Activated CD4-positive, alpha-beta T cell treated with anti-CD3 and anti-CD28 coated beads, Interleukin-10, Interleukin-2, amounts not matched to agents 100 ng/mL and 50 ng/mL, durations not matched to agents 16 hours and 8 hours (primary cell): ENCODE data around the gene LPP.
A peak's percentile ranks its signal among the peaks of the same experiment; 100 is the strongest.

Experiments used
- DNase-seq: peaks from one replicate; pipeline ENCODE4 v3.0.0-alpha.2; 2020

LPP gene

DNA sequence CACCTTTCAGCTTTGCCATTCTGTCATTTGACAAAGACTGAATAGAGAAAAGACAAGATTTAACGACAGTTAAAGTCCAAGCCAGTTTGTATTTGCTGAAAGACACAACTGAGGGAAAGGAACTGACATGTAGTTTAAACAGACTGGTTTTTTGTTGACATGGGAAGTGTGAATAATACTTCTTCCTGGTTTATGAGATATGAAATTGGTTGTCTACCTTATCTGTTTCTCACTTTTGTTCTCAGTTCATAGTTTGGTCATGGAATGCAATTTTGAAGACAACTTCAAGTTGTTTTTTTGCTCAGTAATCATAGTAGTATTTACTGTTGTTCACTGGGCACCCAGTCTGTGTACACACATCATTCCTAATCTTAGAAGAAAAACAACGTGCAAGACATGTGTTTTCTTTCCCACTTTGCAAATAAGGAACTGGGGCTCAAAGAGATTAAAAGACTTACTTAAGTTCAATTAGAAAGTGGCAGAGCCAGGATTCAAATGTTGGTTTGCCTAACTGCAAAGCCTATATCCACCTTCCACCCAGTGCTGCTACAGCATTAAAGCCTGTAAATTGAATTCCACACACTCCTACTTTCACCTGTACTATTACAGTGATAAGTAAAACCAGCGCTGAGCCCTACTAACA, 103.5 kb downstream of the LPP start:
- peak; percentile 20 for DNase-seq

DNA sequence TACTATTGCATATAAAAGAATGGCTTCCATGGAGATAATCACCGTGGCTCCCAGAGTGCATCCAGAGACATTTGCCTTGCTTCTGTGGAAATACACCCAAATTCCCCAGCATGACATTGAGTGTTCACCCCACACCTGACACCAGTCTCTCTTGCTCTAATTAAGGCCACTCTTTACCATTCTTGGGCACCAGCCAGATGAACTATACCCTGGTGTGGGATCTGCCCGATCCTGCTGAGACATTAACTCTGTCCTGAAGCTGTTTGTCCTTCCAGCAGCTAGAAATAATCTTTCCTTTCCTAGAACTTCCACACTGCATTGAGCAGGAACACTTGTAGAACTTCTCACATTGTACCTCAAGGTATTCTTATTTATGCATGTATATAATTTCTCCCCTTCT, 105.2 kb downstream of the LPP start:
- DNase-seq, result no peak

DNA sequence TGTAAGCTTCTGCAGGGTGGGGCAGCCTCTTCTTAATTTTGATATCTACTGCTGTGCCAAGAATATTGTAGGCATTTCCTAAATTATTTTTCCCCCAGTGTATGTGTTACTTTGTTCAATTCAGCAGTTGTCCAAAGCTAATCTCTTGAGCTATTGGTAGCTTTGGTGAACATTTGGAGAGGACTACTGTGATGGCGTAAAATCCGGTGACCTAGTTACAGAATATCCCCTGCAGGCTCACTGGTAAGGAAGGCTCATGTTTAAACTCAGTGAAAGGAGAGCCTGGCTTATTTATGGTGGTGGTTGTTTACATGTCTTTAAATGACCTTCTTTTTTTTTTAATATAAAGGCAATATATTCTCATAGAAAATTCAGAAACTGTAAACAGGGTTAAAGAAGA, 105.6 kb downstream of the LPP start:
- no peak for DNase-seq

DNA sequence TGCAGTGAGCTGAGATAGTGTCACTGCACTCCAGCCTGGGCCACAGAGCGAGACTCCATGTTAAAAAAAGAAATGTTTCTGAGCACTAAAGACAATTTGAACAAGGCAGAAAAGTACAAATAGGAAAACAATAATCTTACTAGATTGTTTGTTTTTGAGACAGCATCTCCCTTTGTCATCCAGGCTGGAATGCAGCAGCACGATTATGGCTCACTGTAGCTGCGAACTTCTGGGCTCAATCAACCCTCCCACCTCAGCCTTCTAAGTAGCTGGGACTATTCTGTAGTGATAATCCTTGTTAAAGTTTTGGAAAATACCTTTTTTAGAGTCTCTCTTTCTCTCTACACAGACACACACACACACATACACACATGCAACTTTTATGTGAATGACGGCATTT, 107.1 kb downstream of the LPP start:
- no peak for DNase-seq

DNA sequence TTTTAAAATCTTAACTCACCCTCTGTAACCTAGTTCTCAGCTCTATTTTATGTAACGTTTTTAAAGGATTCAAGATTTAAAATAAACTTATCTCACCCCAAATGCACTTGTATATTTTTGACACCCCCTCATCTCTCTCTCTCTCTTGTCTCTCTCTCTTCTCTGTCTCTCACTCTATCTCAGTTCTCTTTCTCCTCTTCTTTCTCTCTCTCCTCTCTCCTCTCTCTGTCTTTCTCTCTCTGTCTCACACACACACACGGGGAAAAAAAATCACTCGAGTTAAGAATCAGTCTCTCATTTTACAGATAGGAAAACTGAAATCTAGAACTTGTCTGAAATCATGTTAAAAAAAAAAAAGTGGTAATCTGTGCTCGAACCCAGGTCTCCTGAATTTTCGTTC, 108.5 kb downstream of the LPP start:
- no peak for DNase-seq

DNA sequence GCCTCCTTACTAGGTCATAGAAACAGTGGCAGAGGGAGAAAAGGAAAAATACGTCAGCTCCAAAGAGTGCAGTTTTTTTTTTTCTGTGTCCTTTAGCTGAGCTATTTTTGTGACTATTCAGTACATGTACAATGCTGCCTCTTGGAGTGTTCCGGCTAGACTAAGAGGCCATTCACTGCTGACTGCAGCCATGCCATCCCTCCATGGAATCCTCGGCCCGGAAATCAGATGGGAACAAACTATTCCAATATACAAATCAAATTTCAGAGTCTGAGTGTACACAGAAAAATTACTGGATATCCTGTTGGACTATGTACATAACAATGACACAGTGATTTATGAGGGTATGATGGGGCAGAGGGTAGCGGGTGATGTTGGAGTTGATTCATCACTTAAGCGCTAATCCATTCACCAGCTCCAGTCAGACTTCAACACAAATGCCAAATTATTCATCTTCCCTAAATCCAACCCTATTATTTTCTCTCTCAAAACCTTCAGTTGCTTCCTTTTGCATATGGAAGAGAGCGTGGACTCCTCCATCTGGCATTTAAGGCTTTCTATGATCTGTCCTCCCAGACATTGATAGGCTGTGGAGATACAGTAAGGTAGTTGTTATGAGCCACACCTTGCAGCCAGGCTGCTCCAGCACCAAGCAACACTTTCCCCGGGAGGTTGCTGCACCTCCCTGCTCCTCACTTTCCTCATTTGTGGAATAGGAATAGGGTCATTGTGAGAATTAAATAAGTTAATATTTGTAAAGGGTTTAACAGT, 109.1 kb downstream of the LPP start:
- DNase-seq, result no peak

DNA sequence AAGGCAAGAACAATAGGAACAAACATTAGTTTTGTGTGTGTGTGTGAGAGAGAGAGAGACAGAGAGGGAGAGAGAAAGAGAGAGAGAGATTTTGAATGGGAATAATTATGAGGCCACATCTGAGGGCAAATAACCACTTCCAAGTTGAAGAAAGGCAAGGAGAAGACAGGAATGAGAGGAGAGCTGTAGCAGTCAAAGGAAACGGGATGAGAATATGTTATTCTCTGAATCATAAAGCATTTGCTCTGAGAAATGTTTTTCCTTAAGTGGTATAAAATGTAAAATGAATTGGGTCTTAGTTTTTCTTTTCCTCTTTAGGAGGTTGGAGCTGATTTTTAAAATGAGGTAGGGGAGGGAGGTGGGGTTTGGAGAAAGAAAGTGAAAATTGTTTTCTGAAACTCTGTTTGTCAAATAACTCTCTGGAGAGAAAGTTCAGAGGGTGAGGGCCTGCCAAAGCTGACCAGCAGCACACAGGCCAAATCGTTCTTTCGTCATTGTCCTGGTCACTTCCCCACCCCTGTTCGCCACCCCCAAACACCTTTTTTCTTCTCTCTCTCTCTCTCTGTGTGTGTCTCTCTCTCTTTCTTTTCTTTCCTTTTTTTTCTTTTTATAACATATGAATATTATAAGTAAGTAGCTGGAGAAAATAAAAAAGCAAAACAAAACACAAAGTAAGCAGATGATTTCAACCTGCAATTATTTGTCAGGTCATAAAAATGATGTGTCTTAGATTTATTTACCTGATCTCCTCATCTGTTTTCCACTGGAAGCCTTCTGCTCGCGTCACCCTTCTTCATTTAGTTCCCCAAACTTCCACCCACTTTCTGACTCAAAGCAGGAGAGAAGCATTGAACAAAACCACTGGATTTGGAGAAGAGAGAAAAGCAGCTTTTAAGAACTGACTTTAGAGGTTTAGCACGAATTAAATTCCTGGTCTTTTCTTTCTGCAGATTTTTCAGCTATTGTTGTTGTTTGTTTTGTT, 110.6 kb downstream of the LPP start:
- DNase-seq, result no peak

DNA sequence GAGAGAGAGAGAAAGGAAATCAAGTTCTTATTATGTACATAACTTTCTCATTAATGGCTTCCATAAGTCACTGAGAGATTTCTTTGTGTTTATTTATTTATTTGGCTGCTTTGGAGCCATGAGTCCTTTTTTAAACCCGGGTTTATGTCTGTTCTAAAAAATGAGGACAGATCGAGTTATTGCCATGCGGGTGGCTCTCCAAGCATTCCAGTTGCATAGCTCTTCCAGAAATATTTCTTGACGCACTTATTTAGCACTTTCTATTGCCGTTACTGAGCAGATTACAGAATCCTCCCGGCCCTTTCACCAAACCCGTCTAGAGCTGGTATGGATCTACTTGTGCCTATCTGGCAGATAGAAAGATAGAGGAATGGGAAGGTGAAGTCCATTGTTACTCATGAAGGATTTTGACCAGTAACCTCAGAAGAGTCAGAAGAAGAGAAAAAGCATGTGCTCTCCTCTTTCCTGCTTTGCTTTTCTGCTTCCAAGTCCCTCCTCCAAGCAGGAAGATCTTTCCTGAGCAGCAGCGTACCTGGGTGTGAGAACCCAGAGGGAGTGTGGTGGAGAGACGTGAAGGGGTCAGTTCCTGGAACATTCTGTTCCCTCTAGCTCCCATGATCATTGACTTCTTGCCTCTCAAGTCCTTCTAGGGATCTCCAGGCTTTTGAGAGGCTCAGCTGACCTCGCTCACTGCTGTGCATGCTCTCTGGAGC, 112.8 kb downstream of the LPP start:
- no peak for DNase-seq

DNA sequence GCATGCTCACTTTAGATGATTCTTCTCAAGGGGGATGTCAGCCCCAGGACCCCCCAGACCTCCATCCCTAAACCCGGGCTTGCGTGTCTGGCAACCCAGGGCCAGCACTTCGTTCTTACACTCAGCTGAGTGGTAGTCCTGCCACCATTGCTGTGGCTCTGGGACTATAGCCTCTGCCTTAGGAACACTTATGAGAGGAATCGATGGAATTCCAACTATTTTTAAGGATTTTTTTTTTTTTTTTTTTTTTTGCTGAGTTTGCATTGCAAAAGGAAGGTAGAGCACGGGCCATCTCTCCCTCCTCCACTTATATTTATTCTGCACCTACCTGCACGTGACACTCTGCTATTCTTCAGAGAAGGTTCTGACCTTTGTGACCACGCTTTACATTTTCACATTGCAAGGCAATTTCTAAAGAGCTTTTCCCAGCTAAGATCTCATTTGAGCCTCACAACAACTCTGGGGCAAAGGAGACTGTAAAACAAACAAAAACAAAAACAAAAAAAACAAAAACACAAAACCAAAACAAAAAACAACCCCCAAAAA, 113.9 kb downstream of the LPP start:
- no peak for DNase-seq

DNA sequence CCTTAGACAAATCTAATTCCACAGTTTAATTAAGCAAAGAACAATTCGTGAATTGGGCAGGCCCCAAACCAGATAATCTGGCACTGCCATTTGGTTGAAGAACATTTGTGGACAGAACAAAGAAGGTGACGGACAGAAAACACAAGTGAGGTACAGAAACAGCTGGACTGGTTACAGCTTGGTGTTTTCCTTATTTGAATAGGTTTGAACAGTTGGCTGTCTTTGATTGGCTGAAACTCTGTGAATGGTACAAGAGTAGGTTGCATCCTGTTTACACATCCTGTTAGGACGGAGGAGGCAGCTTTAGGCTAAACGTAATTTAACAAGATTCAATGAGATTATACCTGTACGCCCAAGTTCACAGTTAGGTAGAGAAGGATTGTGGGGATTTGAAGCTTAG, 114.4 kb downstream of the LPP start:
- DNase-seq, result no peak

DNA sequence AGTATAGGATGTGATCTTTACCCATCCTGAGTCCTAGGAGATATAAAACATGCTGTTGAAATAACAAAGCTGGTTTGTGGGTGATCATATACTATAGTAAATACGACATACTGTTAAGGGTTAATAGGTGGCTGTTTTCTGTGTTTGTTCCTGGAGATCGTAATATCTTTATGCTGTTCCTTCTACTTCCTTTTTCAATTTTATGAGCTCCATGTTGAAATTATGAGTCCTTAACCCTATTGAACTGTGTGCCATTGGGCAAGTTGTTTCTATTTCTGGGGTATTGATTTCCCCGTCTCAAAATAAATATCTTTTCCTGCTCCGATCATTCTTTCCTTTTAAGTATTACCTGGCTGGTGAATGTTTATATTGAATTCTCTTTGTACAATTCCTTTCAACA, 115.1 kb downstream of the LPP start:
- no peak for DNase-seq

DNA sequence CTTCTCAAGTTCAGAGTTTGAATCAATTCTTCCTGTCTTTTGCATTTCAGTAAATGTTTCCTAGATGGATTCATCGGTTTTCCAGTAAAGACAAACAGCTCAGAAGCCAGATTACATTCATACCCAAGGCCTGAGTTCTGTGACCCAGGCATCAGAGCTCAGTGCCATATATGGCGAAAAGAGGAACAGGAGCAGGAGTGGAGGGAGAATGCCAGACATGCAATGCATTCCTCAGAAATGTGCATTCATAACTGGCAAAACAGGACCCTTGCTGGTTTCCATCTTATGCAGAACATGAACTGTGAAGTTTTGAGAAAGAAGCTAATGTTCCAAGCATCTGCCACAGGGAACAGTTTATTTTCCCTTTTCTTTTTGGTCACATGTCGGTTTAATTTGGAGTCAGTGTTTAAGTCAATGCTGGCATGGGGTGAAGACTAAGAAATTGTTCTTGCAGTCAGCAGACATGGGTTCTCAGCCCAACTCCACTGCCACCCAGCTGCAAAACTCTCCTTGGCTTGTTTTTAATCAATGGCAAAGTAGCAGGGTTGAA, 116.5 kb downstream of the LPP start:
- DNase-seq, result no peak

DNA sequence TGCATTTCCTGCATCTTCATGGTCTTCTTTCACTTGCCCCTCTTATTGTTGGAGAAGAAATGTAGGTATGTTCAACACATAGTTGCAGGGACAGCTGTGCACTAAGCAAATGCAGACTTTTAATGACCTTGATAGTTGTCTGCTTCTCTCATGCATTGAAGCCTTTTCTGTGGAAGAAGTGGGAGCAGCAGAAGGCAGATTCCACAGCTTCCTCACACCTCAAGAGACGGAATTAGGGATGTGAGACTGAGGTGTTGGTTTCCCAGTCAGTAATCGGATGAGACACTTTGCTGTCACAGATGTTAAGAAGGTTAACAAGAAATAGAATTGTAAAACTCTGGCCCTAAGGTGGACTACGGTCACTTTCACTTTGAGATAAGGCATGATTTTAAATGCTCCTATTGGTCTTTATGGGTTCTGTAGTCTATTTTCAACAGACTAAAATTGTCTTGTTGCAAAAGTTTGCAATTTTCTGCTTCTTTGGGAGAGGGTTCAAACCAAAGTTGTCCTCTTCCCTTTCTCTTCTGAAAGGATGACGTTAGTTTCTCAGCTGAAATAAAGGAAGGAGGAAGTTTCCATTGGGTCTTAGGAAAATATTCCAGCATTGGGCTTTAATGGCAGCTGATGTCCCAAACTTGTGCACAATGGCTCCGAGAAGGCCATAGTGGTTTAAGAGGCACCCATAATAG, 117.4 kb downstream of the LPP start:
- DNase-seq, result no peak

DNA sequence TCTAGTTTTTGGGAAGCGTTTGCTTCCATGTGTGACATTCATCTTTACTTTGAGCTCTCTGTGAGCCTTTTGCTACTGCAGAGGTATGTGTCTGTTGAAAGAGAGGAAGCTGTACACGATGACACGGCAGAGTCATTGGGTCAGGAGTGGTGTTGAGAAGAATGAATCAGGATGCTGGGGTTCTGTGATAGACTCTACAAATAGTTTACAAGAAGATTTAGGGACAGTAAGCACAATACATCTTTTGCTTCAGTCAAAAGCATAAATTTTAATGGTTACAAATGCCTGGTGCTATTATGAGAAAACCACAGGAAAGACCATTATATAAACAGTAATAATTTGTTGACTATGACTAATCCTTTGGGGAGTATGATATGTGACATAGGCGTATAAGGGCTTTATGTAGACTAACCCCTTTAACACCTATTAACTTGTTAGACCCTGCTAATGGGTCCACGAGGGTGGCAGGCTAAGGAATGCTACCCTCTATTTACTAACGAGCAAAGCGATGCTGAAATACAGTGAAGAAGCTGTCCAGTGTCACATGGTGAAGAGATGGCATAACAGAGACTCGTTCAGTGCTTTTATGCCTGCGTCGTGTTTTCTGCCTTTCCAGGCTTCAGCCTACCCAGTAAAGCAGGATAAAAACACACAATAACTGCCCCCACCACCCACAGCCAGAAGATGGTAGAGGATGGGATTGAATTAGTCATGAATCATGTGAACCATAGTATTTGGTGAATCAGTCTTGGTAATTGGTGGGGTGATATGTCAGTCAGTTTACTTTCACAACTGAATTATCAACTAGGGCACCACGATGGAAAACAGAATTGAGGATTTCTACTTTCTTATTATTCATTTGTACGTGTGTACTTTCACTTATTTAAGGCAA, 118.8 kb downstream of the LPP start:
- no peak for DNase-seq

DNA sequence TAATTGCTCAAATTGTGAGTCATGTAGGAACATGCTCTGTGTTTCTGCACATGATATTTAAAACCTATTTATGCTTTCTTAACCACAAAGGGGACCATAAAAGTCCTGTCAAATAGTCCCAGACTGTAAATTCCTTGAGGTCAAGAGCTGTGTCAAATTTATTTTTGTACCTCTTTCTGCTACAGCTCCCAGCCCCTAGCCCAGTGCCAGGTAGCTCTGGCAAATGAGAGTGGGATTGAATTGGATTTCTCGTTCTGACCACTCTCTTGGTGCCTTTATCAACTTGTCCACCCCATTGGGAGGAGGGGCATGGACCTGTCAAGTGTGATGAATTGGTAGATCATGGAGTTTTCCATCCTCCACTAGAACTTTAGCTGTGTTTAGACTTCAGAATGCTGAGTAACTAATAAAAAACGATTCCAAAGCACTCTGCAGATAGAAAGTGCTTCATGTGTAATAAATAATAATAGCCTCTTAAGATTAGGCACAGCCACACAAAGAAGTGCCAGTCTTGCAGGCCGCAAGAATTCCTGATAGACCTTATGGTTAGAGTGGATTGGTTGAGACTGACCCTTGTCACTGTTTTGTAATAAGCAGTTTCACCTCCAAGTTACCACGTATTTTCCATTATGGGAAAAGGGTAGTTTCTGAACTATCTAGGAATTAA, 120.4 kb downstream of the LPP start:
- DNase-seq, result no peak

DNA sequence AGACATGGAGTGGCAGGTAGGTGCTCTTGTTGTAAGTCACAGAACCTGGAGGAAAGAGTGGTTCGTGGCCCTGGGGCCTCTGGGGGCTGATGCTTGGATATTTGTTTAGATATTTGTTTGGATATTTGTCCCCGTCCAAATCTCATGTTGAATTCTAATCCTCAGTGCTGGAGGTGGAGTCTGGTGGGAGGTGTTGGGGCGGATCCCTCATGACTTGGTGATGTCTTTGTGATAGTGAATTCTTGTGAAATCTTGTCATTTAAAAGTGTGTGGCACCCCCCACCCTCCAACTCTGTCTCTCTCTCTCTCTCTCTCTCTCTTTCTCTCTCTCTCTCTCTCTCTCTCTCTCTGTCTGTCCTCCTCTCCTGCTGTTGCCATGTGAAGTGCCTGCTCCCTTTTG, 122.4 kb downstream of the LPP start:
- DNase-seq, result no peak

DNA sequence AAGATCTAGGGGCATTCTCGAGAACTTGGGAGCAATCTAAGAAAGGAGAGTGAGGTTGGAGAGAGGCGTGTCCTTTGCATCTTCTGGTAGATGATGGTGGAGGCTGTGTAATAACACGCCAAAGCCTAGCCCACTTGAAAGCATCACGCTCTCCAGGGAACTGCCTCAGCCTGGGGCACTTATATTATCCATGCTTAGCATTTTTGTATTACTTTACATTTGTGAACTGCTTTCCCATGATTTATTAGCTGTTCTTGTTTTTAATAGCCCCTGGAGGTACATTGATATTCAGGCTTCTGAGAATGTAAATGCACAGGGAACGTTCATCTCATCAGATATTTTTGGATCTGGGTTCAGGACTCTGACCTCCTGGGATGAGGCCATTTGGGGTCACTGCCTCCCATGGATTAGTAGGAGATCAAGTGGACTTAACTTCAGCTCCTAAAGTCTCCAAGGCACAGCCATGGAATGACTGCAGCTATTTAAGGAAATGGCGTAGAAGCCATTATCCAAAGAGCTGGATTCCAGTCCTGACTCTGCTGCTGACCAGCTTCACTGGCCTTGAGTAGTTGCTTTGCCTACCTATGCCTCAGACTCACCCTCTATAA, 124.9 kb downstream of the LPP start:
- no peak for DNase-seq

DNA sequence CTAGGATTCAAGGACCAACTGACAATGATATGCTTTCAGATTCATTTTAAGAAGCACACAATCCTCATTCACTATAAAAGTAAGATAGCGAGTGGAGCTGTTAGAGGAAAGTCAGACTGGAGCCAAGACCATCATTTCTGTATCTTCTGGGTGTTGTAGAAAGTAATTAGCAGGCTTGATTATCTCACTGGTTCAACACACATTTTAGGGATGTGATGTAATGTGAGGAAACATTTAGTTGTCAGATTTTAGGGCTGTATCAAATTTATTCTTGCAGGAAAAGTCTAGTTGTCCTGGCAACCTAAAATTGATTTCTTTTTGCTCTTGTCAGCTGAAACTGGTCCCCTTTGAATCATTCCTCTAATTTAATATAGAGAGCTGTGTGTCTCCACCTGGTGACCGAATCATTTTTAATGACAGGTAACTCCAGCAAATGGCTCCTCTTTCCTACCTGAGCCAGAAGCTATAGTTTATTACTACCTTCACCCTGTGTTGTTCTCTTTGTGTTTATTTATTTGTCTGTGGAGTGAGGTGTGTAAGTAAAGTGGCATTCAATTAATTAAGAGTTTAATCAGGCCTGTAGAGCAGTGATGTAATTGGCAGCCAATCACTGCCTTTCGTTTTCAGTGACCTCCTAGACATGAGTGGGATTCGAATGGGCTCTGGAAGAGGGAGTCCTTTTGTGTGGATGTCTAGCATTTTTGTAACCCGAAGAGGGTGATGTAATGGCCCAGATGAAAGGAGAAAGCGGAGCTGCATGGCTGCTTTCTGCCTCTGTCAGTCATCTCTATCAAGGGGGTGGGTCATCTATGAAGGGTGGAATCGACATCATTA, 125.8 kb downstream of the LPP start:
- no peak for DNase-seq

DNA sequence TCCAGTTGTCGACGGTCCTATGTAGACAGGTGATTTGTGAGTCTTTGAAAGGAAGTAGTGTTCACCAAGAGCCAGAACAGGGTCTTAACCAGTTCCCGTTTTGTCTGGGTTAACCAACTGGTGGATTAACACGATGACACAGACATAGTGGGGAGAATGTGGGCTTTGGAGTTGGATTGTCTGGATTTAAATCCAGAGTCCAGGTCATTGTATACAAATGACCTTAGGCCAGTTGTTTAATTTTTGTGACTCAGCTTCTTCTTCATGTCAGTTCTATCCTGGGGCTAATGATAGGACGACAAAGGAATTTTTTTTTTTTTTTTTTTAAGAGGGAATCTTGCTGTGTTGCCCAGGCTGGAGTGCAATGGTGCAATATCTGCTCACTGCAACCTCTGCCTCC, 126.7 kb downstream of the LPP start:
- no peak for DNase-seq
